ENCODE results near the gene DIP2C.

The DIP2C gene

DNA sequence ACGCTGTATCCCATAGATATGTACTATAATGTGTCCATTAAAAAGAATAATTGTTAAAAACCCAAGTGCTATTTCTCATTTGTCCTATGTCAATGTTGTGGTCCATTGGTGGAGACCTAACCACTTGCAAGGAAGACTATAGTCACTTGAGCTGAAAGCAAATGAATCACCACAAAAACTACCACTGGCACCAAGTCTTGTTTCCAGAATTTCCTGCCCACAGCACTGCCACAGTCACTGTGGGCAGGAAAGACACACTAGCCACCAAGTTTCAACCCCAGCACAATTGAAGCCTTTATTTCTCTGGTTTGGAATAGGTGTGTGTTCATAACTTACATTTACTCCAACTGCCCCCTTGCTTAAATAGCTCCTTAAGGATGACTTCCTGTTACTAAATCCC lies 12.4 kb downstream of the DIP2C start:
- DNase-seq, result no peak

DNA sequence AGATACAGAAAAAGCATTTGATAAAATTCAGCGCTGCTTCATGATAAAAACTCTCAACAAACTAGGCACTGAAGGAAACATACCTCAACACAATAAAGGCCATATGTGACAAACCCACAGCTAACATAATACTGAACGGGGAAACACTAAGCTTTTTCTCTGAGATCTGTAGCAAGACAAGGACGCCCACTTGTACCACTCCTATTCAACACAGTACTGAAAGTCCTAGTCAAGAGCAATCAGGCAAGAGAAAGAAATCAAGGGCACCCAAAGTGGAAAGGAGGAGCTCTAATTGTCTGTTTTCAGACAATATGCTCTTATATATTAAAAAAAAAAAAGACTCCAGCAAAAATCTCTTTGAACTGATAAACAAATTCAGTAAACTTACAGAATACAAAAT lies 13.3 kb downstream of the DIP2C start:
- no peak for DNase-seq

DNA sequence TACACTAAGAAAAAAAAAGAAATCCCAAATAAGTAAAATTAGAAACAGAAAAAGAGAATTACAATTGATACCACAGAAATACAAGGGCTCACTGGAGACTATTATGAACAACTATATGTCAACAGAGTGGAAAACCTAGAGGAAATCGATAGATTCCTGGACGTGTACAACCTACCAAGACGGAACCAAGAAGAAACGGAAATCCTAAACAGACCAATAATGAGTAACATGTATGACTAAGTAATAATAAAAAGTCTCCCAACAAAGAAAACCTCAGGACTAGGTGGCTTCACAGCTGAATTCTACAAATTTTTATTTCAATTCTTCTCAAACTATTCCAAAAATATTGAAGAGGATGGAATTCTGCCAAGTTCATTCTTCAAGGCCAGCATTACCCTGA lies 13.9 kb downstream of the DIP2C start:
- DNase-seq, result no peak

- DNase-seq, result no peak
These were observed 16.0 kb downstream of the DIP2C start for GRCh38 chr10:673492-673891.

GRCh38 chr10:672992-673391 lies 16.5 kb downstream of the DIP2C start:
- DNase-seq, result no peak

DNA sequence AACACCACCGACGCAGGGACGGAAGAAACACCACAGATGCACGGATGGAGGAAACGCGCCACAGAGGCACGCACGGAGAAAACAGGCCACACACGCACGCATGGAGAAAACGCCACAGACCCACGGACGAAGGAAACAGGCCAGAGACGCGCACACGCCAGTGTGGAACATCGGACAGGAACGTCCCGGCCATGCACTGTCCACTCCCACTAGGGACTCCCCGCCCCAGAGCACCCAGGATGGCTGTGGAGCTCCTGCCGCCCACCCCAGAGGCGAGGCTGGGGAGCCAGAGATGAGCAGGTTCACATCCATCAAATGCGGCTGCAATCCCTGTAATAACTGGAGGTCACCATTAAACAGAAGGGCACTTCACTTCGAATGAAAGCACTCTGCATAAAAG lies 17.3 kb downstream of the DIP2C start:
- no peak for DNase-seq

DNA sequence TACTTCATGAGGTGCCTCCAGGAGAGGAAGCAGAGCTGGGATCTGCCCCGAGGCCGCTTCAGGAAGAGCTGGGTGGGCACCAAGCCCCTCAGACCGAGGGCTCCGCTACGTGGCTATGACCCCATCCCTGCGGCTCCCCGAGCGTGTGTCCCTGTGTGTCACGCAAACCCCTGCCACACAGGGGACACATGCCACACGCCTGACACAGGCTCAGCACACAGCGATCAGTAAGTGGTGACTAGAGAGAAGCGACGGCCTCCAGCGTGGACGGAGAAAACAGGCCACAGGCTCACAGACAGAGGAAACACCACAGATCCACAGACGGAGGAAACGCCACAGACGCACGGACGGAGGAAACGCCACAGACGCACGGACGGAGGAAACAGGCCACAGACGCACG lies 18.5 kb downstream of the DIP2C start:
- no peak for DNase-seq

GRCh38 chr10:670038-670437 lies 19.4 kb downstream of the DIP2C start:
- no peak for DNase-seq

GRCh38 chr10:668786-669485 lies 20.5 kb downstream of the DIP2C start:
- no peak for DNase-seq

- DNase-seq, result no peak
These were observed 21.8 kb downstream of the DIP2C start for GRCh38 chr10:667602-668143.

DNA sequence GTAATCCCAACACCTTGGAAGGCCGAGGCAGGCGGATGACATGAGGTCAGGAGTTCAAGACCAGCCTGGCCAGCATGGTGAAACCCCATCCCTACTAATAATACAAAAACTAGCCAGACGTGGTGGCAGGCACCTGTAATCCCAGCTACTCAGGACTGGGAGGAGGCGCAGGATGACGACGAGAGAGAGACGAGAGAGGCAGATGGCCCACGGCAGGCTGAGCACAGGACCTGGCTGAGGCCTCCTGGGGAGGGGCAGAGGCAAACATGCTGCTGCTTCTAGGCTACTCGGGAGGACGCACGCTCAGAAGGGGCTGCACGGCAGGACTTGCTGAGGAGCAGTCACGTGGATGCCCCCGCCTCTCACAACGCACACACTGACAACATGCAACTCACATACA lies 22.4 kb downstream of the DIP2C start:
- no peak for DNase-seq

DNA sequence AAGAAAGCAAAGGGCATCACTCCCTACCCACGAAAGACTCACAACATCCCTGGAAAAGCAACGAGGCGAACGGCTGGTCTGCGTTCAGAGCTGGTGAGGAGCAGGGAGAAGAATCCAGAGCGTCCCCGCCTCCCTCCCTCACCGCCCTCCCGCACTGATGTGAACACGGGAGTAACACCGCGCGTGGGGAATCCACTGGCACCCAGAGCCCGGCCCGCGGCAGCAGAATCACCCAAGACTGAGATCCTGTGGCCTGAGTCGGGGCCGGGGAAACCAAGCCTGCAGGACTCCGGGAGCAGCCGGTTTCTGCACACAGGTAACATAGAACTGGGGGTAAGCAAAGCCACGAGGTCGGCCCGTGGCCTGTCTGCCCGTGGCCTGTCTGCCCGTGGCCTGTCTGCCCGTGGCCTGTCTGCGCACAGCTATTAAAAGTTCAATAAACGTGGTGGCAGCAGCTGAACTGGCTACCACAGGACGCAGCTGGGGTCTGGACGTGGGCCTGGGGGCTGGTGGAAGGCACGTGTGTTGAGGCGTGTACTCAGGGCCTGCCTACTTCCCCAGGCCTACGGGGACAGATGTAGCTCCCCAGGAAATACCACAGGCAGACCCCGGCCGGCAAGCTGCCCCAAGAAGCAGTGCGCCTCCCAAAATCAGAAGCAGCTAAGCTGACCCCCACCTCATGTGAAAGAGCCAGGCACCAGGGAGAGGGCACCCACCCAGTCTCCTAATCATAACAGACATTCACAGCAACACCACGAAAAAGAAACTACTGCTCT lies 23.0 kb downstream of the DIP2C start:
- DNase-seq, result no peak

DNA sequence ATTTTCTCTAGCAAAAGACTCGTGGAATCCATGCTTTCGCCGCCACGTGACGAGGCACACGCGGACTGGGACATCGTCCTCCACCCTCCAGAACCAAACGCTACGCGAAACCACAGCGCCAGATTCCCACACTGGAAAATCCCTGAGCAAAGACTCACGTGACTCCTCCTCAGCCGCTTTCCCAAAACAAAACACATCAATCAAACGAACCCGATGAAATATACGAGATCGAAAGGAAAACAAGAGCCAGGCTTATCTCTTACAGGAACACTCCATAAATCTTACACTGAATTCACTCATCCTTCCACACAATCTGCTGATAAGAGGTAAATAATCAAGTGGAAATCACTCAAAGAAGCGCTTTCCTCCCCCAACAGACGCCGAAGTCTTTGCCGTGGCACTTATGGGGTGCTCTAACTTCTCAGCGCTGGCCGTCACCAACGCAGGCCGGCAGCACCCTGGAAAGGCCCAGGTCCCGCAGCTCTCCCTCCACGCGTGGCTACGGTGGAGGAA lies 23.8 kb downstream of the DIP2C start:
- no peak for DNase-seq

DNA sequence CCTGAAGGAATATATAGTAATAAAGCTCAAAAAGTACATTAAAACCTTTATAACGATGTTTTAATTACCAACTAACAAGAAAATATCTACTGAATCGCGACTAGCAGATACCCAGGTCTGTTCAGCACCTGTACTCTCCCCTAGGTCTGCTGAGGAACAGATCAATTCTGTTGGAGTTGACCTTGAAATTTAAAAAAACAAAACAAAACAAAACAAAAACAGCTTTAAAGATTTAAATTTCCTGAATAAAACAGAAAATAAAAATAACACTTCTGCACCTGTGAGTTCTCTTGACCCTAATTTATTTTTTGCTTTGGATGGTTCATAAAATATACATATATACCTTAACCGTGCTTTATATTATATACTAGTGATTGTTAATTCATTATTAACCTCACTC lies 24.6 kb downstream of the DIP2C start:
- DNase-seq, result no peak

GRCh38 chr10:664301-664700 lies 25.2 kb downstream of the DIP2C start:
- DNase-seq, result no peak

- no peak for DNase-seq
These were observed 25.6 kb downstream of the DIP2C start for GRCh38 chr10:663831-664251.

DNA sequence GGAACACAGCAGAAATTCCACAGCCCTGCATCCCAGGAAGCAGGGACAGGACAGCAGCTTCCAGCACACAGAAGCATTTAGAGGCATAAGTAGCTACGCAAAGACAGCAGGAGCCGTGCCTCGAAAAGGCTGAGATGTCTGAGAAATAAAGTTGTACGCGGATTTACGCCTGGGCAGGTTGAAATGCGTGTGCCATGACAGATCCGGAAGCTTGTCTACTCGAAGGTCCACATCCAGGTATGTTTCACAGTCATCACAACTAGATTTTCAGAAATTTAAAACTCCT lies 26.1 kb downstream of the DIP2C start:
- DNase-seq, result no peak

GRCh38 chr10:662686-663465 lies 26.6 kb downstream of the DIP2C start:
- no peak for DNase-seq

GRCh38 chr10:662223-662605 lies 27.3 kb downstream of the DIP2C start:
- no peak for DNase-seq

DNA sequence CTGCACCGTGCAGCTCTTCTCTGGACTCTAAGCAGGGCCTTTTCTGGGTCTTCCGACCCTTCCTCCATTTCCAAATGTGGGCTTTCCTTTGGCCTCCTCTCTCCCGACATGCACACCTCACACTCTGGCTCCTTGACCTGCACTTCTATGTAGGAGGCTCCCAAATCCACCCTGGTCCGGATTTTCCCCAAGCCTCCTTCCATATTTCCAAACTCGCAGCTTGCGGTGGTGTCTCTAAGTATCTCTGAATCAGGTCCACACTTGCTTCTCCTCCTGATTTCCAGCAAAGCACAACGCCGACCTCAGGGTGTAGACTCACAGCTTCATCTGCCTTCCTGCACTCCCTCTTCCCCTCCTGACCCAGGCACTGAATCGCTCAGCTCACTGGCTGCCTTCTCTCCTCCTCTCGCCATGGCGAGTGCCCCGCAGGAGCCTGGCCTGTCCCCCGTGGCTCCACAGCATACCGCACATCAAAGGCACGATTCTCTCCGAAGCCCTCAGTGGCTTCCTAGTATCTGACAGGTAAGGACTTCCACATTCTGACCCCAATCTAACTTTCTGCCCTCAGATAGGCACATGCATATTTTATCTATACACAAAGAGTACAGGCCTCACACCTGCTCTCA lies 27.8 kb downstream of the DIP2C start:
- no peak for DNase-seq

DNA sequence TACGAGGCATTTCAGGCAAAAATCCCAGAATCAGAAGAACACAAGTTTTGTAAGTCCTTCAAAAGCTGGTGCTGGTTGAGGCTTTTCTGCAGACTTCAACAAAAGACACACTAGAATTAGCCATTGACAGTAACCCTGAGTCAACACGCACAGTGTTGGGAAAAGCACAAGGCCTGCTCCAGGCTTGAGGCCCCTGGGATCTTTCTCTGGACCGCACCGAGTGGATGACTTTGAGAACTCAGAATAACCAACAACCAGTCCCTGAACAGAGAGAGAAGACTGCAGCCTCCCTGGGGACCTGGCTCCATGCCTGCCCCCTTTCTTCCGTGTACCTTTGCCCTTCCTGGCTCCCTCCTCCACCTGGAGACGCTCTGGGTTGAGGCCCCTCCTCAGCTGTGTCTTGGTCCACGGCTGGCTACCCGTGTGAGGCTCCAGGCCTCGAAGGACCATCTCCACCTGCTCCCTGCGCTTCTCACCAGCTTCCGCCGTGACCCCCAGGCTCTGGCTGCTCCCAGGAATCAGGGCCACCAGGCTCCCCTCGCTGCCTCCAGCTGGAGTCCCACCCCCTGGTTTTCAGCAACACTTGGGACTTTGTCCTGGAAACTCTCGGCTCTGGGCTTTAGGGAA lies 28.4 kb downstream of the DIP2C start:
- DNase-seq, result no peak

DNA sequence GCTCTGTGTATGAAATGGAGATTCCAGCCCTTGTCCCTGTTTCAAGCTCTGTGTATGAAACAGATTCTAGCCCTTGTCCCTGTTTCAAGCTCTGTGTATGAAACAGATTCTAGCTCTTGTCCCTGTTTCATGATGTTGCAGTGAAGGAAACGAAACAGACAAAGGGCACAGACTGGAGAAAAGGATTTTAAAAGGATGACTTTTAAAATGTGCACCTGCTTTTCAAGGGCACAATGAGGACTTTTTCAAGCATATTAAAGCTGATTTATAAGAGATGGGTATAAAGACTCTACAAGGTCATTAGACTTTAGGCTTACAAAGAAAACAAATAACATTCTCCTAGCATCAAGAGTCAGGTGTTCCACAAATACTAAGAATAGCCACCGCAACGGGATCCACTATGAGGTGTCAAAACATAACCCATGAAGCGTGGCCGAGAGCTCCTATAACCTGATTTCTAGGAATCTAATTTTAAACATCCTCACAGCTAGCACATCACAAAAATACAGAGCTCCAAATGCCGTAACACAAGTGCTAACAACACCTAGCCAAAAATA lies 29.0 kb downstream of the DIP2C start:
- no peak for DNase-seq
